Measurements from ENCODE around the gene ZNF268.
"Not testable (repeated sequence)": the region's sequence is repeated elsewhere in the genome, so short reads cannot be mapped to it uniquely, and the experiment has no call there.

Gene ZNF268

DNA sequence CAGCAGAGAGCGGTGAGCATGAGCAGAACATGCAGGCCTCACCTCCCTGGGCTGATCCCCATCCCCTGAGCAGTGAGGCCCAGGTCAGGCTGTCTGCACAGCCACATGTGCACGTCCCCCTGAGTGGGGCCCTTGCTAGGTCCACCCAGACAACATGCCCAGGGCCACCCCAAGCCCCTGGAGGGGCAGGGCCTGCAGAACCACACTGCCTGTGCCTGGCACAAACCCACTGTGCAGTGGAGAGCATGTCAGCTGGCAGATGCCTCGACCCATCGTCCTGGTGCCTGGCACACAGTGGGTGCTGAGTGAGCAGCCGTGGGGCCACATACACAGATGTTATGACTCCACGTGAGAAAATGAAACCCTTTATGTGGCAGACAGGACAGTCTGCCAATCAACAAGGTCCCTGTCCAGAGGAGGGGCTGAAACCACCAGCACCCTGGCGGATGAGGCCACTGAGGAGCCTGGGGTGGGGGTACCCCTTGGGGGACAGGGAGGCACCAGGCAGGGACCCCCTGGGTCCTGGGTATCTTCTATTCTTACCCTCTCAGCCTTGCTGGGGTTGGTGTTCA is 46.1 kb downstream of the ZNF268 start:
- no peak for DNase-seq (ENCODE audit: low spot score)

- DNase-seq (ENCODE audit: low spot score): no peak
These were observed 49.7 kb downstream of the ZNF268 start for GRCh38 chr12:133231001-133231400.

DNA sequence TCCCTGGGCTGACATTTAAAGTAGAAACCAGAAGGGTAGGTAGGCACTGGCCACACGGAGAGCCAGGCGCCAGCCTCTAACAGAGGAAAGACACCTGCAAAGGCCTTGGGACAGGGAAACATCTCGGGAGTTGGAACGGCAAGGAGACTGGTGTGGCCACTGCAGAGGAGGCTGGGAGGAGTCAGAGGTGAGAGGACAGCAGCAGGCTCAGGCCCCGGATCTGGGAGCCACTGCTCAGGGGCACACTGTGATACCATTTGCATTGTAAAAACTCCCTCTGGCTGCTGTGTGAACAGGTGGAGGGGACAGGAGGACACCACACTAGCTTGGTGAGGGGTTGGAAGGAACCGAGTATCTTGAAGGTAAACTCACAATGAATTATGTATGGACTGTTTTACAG is 51.7 kb downstream of the ZNF268 start:
- DNase-seq (ENCODE audit: low spot score): no peak

- no peak for DNase-seq (ENCODE audit: low spot score)
These were observed 52.8 kb downstream of the ZNF268 start for GRCh38 chr12:133233993-133234564.

DNA sequence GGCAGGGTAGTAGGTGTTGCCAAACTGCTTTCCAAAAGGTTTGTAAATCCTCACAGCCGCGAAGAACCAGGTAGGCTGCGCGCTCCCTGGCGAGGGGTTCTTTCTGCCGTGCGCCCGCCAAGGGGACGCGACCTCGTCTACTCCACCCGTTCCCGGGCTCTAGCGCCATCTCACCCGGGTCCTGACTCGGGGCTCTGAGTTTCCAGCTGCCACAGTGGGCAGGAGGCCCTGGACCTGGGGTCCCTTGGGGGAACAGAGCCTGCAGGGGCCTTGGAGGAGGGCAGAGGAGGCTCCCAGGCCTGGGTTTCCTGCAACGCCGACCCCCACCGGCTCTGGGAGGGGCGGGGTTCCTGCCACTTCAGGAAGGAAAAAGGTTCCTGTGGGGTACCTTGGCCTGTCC is 53.7 kb downstream of the ZNF268 start:
- no peak for DNase-seq (ENCODE audit: low spot score)

- no peak for DNase-seq (ENCODE audit: low spot score)
These were observed 54.3 kb downstream of the ZNF268 start, which contains the start of gene ANHX for GRCh38 chr12:133235401-133236112. Gene ANHX (minus strand): TSS chr12:133235877. CDS start chr12:133234356, 1,521 bp downstream.

DNA sequence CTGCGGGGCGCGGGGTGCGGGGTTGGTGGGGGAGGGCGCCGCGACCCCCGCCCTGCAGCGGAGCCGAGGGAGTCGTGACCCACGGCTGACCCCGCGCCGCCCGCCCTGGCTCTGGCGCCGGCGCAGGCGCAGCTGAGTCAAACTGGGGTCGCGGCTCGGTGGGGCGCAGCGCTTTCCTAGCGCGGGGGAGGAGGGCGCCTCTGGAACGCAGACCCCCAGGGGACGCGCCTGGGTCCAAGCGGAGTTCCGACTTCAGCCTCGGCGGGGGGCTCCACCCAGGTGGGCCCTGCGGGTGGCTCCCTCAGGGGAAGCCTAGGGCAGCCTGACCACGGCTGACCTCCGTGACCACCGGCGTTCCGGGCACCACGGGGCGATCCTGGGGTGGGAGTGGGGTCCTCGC is 54.8 kb downstream of the ZNF268 start:
- no peak for DNase-seq (ENCODE audit: low spot score)

- no peak for DNase-seq (ENCODE audit: low spot score)
These were observed 55.3 kb downstream of the ZNF268 start for GRCh38 chr12:133236556-133236955.

GRCh38 chr12:133251732-133252131 is 70.4 kb downstream of the ZNF268 start:
- no peak for DNase-seq (ENCODE audit: low spot score)

DNA sequence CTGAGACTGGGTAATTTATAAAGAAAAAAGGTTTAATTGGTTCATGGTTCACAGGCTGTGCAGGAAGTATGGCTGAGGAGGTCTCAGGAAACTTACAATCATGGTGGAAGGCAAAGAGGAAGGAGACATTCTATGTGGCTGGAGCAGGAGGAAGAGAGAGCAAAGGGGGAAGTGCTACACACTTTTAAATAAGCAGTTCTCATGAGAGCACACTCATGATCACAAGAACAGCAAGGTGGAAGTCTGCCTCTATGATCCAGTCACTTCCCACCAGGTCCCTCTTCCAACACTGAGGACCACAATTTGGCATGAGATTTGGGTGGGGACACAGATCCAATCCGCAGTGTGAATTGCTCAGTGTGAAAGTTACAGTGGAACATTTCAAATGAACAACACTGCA is 74.5 kb downstream of the ZNF268 start:
- not testable (repeated sequence) for DNase-seq (ENCODE audit: low spot score)

GRCh38 chr12:133256321-133256720 is 75.0 kb downstream of the ZNF268 start:
- no peak for DNase-seq (ENCODE audit: low spot score)

DNA sequence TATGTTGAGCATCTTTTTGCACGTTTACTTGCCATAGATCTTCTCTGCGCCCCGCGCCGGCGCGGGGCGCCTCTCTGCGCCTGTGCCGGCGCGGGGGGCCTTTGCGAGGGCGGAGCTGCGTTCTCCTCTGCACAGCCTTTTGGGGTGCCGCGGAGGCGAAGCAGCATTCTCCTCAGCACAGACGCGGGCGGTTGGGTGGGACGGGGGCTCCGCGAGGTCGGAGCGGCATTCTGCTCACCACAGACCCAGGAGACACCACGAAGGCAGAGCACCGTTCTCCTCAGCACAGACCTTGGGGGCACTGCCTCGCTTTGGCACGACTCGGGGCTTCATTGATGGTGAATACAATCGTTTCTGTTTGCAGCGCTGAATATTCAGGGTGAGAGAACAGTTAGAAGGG is 82.9 kb downstream of the ZNF268 start:
- DNase-seq (ENCODE audit: low spot score): no peak
